ENCODE data around the gene DAAM1. TPM values are rescaled to one million over a fixed set of nuclear protein-coding genes. Genes with fewer than 3 reads are reported as not detected.

DAAM1 gene
- total and polyA plus RNA-seq, 10 donors, result 8.3 to 76.1 (median 35.2) TPM

DNA sequence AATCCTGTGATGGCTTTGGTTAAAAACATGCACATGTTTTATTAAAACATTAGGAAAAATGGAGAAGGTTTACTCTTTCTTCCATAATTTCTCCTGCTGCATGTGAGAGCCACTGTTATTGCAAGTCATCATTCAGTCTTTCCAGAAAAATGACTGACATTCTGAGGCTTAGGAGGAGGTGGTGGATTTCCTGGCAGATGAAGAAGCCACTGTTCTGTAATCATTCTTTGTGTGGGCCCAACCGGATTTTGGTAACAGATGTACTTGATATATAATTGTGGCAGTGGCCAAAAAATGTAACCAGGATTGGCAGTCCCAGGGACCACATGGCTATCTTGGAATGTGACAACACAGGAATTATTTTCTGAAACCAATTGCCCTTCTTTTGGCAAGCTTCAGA lies 120.2 kb downstream of the DAAM1 start:
- H3K27ac ChIP-seq, result no peak overlapping the region
- H3K4me3 ChIP-seq, result no peak overlapping the region
- peaks cover 0 to 15% (median 0%) of the 10 kb centered on the region in 6 donors for H3K4me1 ChIP-seq
- no peaks in the 10 kb centered on the region for H3K27me3 ChIP-seq (replicated peaks in 1 of 7)
- no peaks in the 10 kb centered on the region for H3K9me3 ChIP-seq
- DNase-seq, result no peak
- no peaks in the 10 kb centered on the region for H3K36me3 ChIP-seq
- 35 to 70% (median 47%) methylated on average over 1 of the region's 1 CpG for WGBS, 5 donors
- intact Hi-C loops (cut with DNase I; ENCODE audit: low total_unique reads), result no loop called here
- TF ChIP-seq, protein P1, sequence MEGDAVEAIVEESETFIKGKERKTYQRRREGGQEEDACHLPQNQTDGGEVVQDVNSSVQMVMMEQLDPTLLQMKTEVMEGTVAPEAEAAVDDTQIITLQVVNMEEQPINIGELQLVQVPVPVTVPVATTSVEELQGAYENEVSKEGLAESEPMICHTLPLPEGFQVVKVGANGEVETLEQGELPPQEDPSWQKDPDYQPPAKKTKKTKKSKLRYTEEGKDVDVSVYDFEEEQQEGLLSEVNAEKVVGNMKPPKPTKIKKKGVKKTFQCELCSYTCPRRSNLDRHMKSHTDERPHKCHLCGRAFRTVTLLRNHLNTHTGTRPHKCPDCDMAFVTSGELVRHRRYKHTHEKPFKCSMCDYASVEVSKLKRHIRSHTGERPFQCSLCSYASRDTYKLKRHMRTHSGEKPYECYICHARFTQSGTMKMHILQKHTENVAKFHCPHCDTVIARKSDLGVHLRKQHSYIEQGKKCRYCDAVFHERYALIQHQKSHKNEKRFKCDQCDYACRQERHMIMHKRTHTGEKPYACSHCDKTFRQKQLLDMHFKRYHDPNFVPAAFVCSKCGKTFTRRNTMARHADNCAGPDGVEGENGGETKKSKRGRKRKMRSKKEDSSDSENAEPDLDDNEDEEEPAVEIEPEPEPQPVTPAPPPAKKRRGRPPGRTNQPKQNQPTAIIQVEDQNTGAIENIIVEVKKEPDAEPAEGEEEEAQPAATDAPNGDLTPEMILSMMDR (IDR thresholded peaks at IDR 0.05 in 8 of 11, conservative IDR thresholded peaks at IDR 0.05 in 3 of 11), result no peak
- TF ChIP-seq POLR2AphosphoS5 (IDR thresholded peaks at IDR 0.05), result no peak
- TF ChIP-seq POLR2A (IDR thresholded peaks at IDR 0.05), result no peak

DNA sequence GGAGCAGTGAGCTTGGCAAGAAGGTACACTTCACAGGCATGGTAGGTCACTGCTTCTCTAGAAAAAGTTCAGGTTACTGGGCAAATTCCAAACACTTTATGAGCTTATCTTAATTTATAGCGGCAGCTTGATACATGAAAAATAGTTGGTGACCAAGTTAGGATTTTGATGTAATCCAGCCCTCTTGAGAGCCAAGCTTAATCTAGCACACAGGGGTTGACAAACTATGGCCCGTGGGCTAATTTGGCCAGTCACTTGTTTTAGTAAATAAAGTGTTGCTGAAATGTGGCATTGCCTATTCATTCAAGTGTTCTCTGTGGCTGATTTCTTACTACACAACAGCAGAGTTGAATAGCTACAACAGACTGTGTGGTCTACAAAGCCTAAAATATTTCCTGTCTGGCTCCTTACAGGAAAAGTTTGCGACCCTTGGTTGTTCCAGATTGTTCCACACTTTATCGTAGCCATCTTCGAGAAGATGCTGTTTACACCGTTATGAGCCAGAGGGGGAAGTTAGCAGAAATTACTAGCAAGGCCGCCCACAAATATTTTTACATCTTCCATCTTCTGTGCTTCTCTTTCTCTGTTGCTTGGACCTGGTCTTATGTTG lies 120.9 kb downstream of the DAAM1 start:
- Histone ChIP-seq H3K9me3 (no peaks in the 10 kb centered on the region), H3K27me3 (replicated peaks in 1 of 7) (no peaks in the 10 kb centered on the region), H3K4me1 (peaks cover 0 to 15% (median 0%) of the 10 kb centered on the region in 6 donors), H3K4me3 (no peak overlapping the region), H3K27ac (no peak overlapping the region), H3K36me3 (no peaks in the 10 kb centered on the region)
- no peak for DNase-seq
- 63 to 81% (median 73%) methylated on average over 7 of the region's 7 CpGs for WGBS, 5 donors
- TF ChIP-seq POLR2A (IDR thresholded peaks at IDR 0.05) (no peak), POLR2AphosphoS5 (IDR thresholded peaks at IDR 0.05) (no peak)
- TF ChIP-seq, protein P1 (IDR thresholded peaks at IDR 0.05 in 8 of 11, conservative IDR thresholded peaks at IDR 0.05 in 3 of 11), result no peak
- intact Hi-C loops (cut with DNase I; ENCODE audit: low total_unique reads), result no loop called here

DNA sequence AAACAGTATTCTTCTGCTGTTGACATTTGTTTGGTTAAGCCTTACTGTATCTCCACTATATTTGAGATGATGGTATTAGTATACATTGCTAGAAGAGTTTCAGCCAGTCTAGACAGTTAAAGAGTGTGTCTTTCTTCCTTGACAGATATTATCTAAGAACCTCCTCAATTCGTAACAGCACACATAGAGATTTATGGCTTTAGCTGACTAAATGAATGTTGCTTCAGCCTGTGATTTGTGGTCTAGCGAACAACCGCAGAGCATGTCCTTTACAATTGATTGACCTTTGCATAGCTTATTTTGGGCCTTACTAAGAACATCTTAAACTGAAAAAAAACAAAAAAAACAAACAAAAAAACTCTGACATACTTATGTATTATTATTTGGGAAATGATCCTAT lies 122.2 kb downstream of the DAAM1 start:
- intact Hi-C loops (cut with DNase I; ENCODE audit: low total_unique reads), result no loop called here
- WGBS, 5 donors, result 38 to 56% (median 49%) methylated on average over 3 of the region's 3 CpGs
- Histone ChIP-seq H3K36me3 (no peaks in the 10 kb centered on the region), H3K4me1 (peaks cover 0 to 16% (median 0%) of the 10 kb centered on the region in 6 donors), H3K4me3 (no peak overlapping the region), H3K27ac (no peak overlapping the region), H3K27me3 (replicated peaks in 1 of 7) (no peaks in the 10 kb centered on the region), H3K9me3 (no peaks in the 10 kb centered on the region)
- DNase-seq, result no peak
- TF ChIP-seq POLR2A (IDR thresholded peaks at IDR 0.05) (no peak), POLR2AphosphoS5 (IDR thresholded peaks at IDR 0.05) (no peak)
- TF ChIP-seq, protein P1 (IDR thresholded peaks at IDR 0.05 in 8 of 11, conservative IDR thresholded peaks at IDR 0.05 in 3 of 11), result no peak

DNA sequence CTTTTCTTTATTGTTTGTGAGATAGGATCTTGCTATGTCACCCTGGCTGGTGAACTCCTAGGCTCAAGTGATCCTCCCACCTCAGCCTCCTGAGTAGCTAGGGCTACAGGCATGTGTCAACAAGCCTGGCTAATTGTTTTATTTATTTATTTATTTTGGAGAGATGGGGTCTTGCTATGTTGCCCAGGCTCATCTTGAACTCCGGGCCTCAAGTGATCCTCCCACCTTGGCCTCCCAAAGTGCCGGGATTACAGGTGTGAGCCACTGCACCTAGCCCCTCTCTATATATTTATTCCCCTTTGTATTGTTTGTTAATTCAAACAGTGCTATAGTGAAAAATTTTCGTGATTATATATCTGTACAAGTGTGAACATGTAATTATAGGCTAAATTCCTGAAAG lies 123.3 kb downstream of the DAAM1 start:
- no peak for DNase-seq
- Histone ChIP-seq H3K27ac (no peak overlapping the region), H3K9me3 (no peaks in the 10 kb centered on the region), H3K4me3 (no peak overlapping the region), H3K36me3 (no peaks in the 10 kb centered on the region), H3K27me3 (replicated peaks in 1 of 7) (no peaks in the 10 kb centered on the region), H3K4me1 (peaks cover 0 to 22% (median 2%) of the 10 kb centered on the region in 6 donors)
- intact Hi-C loops (cut with DNase I; ENCODE audit: low total_unique reads), result no loop called here
- TF ChIP-seq, protein P1 (IDR thresholded peaks at IDR 0.05 in 8 of 11, conservative IDR thresholded peaks at IDR 0.05 in 3 of 11), result no peak
- no peak for TF ChIP-seq POLR2AphosphoS5 (IDR thresholded peaks at IDR 0.05)
- 91 to 96% (median 94%) methylated on average over 3 of the region's 3 CpGs for WGBS, 5 donors

All from spleen (tissue), 11 donors.